ENCODE results near the gene OOSP4A.

The OOSP4A gene

GRCh38 chr11:59997800-59998199, 34.0 kb downstream of the OOSP4A start:
- no peak for DNase-seq
- no peaks in the 10 kb centered on the region for H4K20me1 ChIP-seq (ENCODE audit: insufficient read depth, low read length)
- H3K79me2 ChIP-seq (ENCODE audit: low read length) = no peaks in the 10 kb centered on the region
- H3K36me3 ChIP-seq (replicated peaks; ENCODE audit: insufficient read depth, low read length) = no peaks in the 10 kb centered on the region
- no peaks in the 10 kb centered on the region for H3K9me2 ChIP-seq (replicated peaks; ENCODE audit: insufficient read depth, low read length)
- no peaks in the 10 kb centered on the region for H3F3A ChIP-seq (ENCODE audit: insufficient read depth, low read length)
- no peak overlapping the region for H3K9ac ChIP-seq (ENCODE audit: low read length)
- H2AFZ ChIP-seq (ENCODE audit: low read length) = no peak overlapping the region
- H3K27me3 ChIP-seq (replicated peaks; ENCODE audit: insufficient read depth, low read length) = no peaks in the 10 kb centered on the region
- H3K27ac ChIP-seq (ENCODE audit: low read length) = no peak overlapping the region
- H3K4me3 ChIP-seq (ENCODE audit: low read length) = no peak overlapping the region
- H3K4me1 ChIP-seq (ENCODE audit: low read length) = no peaks in the 10 kb centered on the region
- TF ChIP-seq EZH2phosphoT487 (IDR thresholded peaks at IDR 0.05; ENCODE audit: low read length) (no peak), EZH2 (optimal IDR thresholded peaks at IDR 0.05; ENCODE audit: low read depth, low read length) (no peak)
- TF ChIP-seq, protein P1, sequence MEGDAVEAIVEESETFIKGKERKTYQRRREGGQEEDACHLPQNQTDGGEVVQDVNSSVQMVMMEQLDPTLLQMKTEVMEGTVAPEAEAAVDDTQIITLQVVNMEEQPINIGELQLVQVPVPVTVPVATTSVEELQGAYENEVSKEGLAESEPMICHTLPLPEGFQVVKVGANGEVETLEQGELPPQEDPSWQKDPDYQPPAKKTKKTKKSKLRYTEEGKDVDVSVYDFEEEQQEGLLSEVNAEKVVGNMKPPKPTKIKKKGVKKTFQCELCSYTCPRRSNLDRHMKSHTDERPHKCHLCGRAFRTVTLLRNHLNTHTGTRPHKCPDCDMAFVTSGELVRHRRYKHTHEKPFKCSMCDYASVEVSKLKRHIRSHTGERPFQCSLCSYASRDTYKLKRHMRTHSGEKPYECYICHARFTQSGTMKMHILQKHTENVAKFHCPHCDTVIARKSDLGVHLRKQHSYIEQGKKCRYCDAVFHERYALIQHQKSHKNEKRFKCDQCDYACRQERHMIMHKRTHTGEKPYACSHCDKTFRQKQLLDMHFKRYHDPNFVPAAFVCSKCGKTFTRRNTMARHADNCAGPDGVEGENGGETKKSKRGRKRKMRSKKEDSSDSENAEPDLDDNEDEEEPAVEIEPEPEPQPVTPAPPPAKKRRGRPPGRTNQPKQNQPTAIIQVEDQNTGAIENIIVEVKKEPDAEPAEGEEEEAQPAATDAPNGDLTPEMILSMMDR (IDR thresholded peaks at IDR 0.05; ENCODE audit: low read length) = no peak
- no peak overlapping the region for H3K4me2 ChIP-seq (ENCODE audit: low read depth, low read length)
- H3K9me3 ChIP-seq (replicated peaks; ENCODE audit: insufficient read depth, low read length) = no peaks in the 10 kb centered on the region

DNA sequence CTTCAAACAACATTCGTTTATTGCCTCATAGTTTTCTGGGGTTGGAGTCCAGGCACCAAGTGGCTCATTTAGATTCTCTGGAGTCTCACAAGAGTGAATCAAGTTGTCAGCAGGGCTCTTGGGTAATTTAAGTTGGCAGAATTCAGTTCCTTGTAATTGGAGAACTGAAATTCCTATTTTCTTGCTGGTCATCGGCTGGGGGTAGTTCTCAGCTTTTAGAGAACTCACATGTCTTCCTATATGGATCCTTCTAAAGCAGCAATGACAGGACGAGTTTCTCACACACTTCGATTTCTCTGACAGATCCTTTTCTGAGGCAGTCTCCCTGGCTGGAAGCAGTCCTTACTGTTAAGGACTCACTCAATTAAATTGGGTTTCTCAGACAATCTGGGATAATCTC, 35.9 kb downstream of the OOSP4A start:
- no peak overlapping the region for H3K27ac ChIP-seq (ENCODE audit: low read length)
- H3K9me2 ChIP-seq (replicated peaks; ENCODE audit: insufficient read depth, low read length) = no peaks in the 10 kb centered on the region
- no peaks in the 10 kb centered on the region for H3K9me3 ChIP-seq (replicated peaks; ENCODE audit: insufficient read depth, low read length)
- no peak overlapping the region for H2AFZ ChIP-seq (ENCODE audit: low read length)
- H3K4me3 ChIP-seq (ENCODE audit: low read length) = no peak overlapping the region
- H3K4me2 ChIP-seq (ENCODE audit: low read depth, low read length) = no peak overlapping the region
- H3K4me1 ChIP-seq (ENCODE audit: low read length) = no peaks in the 10 kb centered on the region
- no peak for DNase-seq
- TF ChIP-seq, protein P1 (IDR thresholded peaks at IDR 0.05; ENCODE audit: low read length) = no peak
- no peak for TF ChIP-seq EZH2 (optimal IDR thresholded peaks at IDR 0.05; ENCODE audit: low read depth, low read length)
- TF ChIP-seq EZH2phosphoT487 (IDR thresholded peaks at IDR 0.05; ENCODE audit: low read length) = no peak
- H3K27me3 ChIP-seq (replicated peaks; ENCODE audit: insufficient read depth, low read length) = no peaks in the 10 kb centered on the region
- H4K20me1 ChIP-seq (ENCODE audit: insufficient read depth, low read length) = no peaks in the 10 kb centered on the region
- H3K9ac ChIP-seq (ENCODE audit: low read length) = no peak overlapping the region
- H3F3A ChIP-seq (ENCODE audit: insufficient read depth, low read length) = no peaks in the 10 kb centered on the region
- H3K79me2 ChIP-seq (ENCODE audit: low read length) = no peaks in the 10 kb centered on the region
- no peaks in the 10 kb centered on the region for H3K36me3 ChIP-seq (replicated peaks; ENCODE audit: insufficient read depth, low read length)

- no peak overlapping the region for H3K9ac ChIP-seq (ENCODE audit: low read length)
- H3K36me3 ChIP-seq (replicated peaks; ENCODE audit: insufficient read depth, low read length) = no peaks in the 10 kb centered on the region
- no peaks in the 10 kb centered on the region for H3K27me3 ChIP-seq (replicated peaks; ENCODE audit: insufficient read depth, low read length)
- no peaks in the 10 kb centered on the region for H3K4me1 ChIP-seq (ENCODE audit: low read length)
- no peak overlapping the region for H2AFZ ChIP-seq (ENCODE audit: low read length)
- H3K27ac ChIP-seq (ENCODE audit: low read length) = no peak overlapping the region
- H4K20me1 ChIP-seq (ENCODE audit: insufficient read depth, low read length) = no peaks in the 10 kb centered on the region
- H3K9me2 ChIP-seq (replicated peaks; ENCODE audit: insufficient read depth, low read length) = no peaks in the 10 kb centered on the region
- no peak for TF ChIP-seq EZH2 (optimal IDR thresholded peaks at IDR 0.05; ENCODE audit: low read depth, low read length)
- TF ChIP-seq EZH2phosphoT487 (IDR thresholded peaks at IDR 0.05; ENCODE audit: low read length) = no peak
- TF ChIP-seq, protein P1 (IDR thresholded peaks at IDR 0.05; ENCODE audit: low read length) = no peak
- no peaks in the 10 kb centered on the region for H3K9me3 ChIP-seq (replicated peaks; ENCODE audit: insufficient read depth, low read length)
- H3K79me2 ChIP-seq (ENCODE audit: low read length) = no peaks in the 10 kb centered on the region
- DNase-seq = no peak
- H3K4me2 ChIP-seq (ENCODE audit: low read depth, low read length) = no peak overlapping the region
- H3K4me3 ChIP-seq (ENCODE audit: low read length) = no peak overlapping the region
- no peaks in the 10 kb centered on the region for H3F3A ChIP-seq (ENCODE audit: insufficient read depth, low read length)
Measured at GRCh38 chr11:60003729-60004128, 39.9 kb downstream of the OOSP4A start.

Measured in MM.1S (cell line).